Activated naive CD4-positive, alpha-beta T cell treated with anti-CD3 and anti-CD28 coated beads, Interleukin-2, amount 10 ng/mL, durations not matched to agents 7 days and 5 days (primary cell): ENCODE data around the gene CGB1.
"Not testable (repeated sequence)": the region's sequence is repeated elsewhere in the genome, so short reads cannot be mapped to it uniquely, and the experiment has no call there.

Experiments
- CTCF ChIA-PET: fragments of 350-600 bp; sonication (Branson Sonifier 250); formaldehyde crosslinking; loops from one replicate; lab custom pipeline; 2021; ENCODE audit warnings: antibody characterized with exemption; lab: Charles Lee
- DNase-seq: peaks from one replicate; pipeline ENCODE4 v3.0.0-alpha.2; 2020
- H3K27ac Mint-ChIP-seq: one replicate; pipeline ENCODE4 v1.8.0; 2021; ENCODE audit warnings: mild to moderate bottlenecking, moderate library complexity, mixed read lengths
- H3K27me3 Mint-ChIP-seq: one replicate; pipeline ENCODE4 v1.8.0; 2021; ENCODE audit warnings: mild to moderate bottlenecking, mixed read lengths
- H3K36me3 Mint-ChIP-seq: one replicate; pipeline ENCODE4 v1.8.0; 2021; ENCODE audit warnings: mixed read lengths
- H3K4me1 Mint-ChIP-seq: one replicate; pipeline ENCODE4 v1.8.0; 2021; ENCODE audit warnings: mixed read lengths
- H3K4me3 Mint-ChIP-seq: one replicate; pipeline ENCODE4 v1.8.0; 2021; ENCODE audit warnings: mild to moderate bottlenecking, moderate library complexity, mixed read lengths
- H3K9me3 Mint-ChIP-seq: one replicate; pipeline ENCODE4 v1.8.0; 2021; ENCODE audit warnings: mixed read lengths

The CGB1 gene

DNA sequence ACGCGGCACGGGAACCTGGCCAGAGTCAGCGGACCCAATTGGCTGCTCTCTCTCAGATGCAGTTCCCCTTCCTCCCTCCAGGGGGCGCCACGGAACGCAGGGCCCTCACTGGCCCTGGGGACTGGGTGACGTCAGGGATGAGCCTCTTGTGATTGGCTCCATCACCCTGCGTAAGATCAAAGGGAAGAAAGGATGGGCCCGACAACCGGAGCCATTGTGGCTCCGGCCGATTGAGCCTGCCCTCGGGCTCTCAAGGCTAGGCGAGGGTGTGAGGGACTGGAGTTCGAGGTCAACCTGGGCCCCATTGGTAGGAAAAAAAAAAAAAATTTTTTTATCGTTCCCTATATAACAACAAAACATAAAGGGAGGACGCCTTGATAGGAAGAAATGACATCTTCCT is at the start of gene CGB1:
TSS of gene CGB1 (minus strand) at position 81 of the 400 bp plus-strand sequence. CDS start 184 bp downstream, outside the sequence.
- H3K4me3 Mint-ChIP-seq, H3K36me3 Mint-ChIP-seq, H3K4me1 Mint-ChIP-seq, CTCF ChIA-PET, H3K9me3 Mint-ChIP-seq: not testable (repeated sequence)
- peak; percentile 65 for DNase-seq
- peaks cover 15% of the 10 kb centered on the region for H3K27me3 Mint-ChIP-seq
- H3K27ac Mint-ChIP-seq = peak within 1 kb of the TSS; percentile 76

DNA sequence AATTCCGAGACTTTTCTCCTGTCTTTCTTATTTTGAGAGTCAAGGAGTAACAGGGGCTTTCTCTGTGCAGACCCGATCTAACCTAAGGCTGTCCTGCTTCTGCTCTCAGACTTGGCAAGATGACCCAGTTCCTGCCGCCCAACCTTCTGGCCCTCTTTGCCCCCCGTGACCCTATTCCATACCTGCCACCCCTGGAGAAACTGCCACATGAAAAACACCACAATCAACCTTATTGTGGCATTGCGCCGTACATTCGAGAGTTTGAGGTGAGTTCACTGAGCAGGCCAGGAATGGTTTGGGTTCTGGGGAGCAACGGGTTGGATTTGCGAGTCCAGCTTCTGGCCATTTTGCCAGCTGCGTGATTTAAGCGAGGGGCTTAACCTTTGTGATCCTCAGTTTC is 49.6 kb upstream of the CGB1 start:
- H3K9me3 Mint-ChIP-seq = no peaks in the 10 kb centered on the region
- H3K36me3 Mint-ChIP-seq = peaks cover 25% of the 10 kb centered on the region
- peaks cover 11% of the 10 kb centered on the region for H3K27me3 Mint-ChIP-seq
- H3K4me3 Mint-ChIP-seq = peak overlapping the region; percentile 96
- CTCF ChIA-PET = interaction anchor here (1.2 to 1.9 kb wide), 3 partner anchors 12 to 28 kb away, joined by 3 to 9 read pairs (median 4); partner anchors contain the start of gene LIN7B
- H3K27ac Mint-ChIP-seq = peak overlapping the region; percentile 83
- H3K4me1 Mint-ChIP-seq = peaks cover 41% of the 10 kb centered on the region
- no peak for DNase-seq

DNA sequence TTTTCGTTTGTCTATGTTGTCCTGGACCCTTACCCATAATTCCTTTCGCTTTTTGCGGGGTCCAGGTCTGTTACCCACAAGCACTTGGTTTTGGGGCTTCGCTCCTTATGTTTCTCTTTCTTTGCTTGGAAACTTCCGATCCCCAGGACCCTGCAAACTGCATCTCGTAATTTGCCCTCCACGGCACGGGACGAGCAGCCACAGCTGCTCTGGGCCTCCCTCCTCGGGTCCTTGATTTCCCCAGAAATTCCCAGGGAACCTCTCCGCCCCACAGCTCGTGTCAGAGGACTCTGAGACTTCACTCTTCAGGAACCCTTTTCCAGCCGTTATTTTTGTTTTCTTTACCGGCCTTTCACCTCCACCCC is 49.2 kb upstream of the CGB1 start:
- peaks cover 24% of the 10 kb centered on the region for H3K36me3 Mint-ChIP-seq
- no peaks in the 10 kb centered on the region for H3K9me3 Mint-ChIP-seq
- DNase-seq = no peak
- H3K4me3 Mint-ChIP-seq = peak overlapping the region; percentile 96
- H3K4me1 Mint-ChIP-seq = peaks cover 40% of the 10 kb centered on the region
- H3K27me3 Mint-ChIP-seq = peaks cover 11% of the 10 kb centered on the region
- H3K27ac Mint-ChIP-seq = peak overlapping the region; percentile 83
- CTCF ChIA-PET = interaction anchor here (1.9 kb wide), 1 partner anchor 12 kb away, joined by 9 read pairs; no protein-coding TSS in a partner anchor

DNA sequence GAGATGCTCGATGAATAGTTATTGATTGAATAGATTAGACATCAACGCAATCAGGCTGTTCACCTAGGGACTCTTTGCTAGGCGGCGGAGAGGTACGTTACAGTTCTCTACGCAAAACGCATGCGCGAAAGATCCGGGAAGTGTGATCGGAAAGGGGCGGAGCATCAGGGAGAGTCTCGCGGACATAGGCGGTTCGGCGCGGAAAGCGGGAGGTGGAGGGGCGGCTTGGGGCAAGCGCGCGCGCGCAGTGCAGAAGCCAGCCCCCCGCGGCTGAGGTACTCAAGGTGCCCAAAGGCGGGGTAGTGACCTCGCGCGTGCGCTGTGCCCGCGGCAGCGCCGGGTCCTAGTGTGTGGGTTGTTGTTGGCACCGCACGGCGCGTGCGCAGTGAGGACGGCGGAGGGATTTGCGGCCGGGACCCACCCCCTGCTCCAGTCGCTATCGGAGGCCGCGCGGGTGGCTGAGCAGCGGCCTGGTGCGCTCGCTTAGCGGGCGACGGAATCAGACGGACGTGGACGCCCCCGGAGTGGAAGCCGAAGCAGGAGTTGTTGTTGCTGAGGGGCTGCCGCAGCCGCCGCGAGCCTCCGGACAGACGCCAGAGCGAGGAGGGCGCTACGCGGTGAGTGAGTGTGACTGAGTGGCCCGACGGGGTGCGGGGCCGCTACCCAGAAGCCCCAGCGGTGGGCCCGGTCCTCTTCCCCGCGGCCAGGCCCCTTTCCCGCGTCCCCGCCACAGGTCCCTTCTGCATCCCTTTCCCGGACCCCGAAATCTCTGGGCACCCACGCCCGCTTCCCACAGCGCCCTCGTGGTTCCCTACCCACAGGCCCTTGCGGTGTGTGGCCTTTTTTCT is 48.5 kb upstream of the CGB1 start, which contains the start of gene SNRNP70:
TSS of gene SNRNP70 (plus strand) at position 432 of the 848 bp plus-strand sequence. CDS start 964 bp downstream, outside the sequence.
- CTCF ChIA-PET = no interaction called here
- H3K4me3 Mint-ChIP-seq = peak within 1 kb of the TSS; percentile 96
- peaks cover 15% of the 10 kb centered on the region for H3K27me3 Mint-ChIP-seq

DNA sequence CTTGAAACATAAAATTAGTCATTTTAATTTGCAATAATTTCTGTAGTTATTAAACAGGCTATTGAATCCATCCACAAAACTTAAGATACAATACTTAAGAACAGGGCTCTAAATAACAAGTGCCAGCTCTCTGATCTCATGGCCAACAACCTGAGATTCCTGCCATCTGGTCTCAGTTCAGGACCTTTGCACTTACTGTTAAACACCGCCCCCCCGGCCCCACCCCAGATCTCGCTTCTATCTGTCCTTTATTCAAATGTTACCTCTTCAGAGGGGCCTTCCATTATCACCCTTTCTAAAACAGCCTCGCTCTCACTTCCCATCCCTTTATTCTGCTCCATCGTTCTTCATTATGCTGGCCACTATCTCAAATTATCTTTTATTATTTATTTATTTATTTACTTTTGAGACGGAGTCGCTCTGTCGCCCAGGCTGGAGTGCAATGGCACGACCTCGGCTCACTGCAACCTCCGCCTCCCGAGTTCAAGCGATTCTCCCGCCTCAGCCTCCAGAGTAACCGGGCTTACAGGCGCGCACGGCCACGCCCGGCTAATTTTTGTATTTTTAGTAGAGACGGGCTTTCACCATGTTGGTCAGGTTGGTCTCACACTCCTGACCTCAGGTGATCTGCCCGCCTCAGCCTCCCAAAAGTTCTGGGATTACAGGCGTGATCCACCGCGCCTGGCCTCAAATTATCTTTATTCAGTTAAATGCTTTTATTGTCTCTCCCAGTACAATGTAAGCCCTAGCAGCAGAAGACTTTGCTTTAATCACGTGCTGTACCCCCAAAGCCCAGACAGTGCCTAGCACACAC is 47.7 kb upstream of the CGB1 start:
- DNase-seq = no peak
- Mint-ChIP-seq H3K27me3 (peaks cover 15% of the 10 kb centered on the region), H3K27ac (peak overlapping the region; percentile 83), H3K4me3 (peak overlapping the region; percentile 96), H3K36me3 (peaks cover 19% of the 10 kb centered on the region), H3K4me1 (peaks cover 33% of the 10 kb centered on the region), H3K9me3 (no peaks in the 10 kb centered on the region)
- CTCF ChIA-PET = no interaction called here

More for the DNA sequence above, 48.5 kb upstream of the CGB1 start, which contains the start of gene SNRNP70:
- peak; percentile 99 for DNase-seq
- Mint-ChIP-seq H3K4me1 (peaks cover 37% of the 10 kb centered on the region), H3K36me3 (peaks cover 21% of the 10 kb centered on the region), H3K27ac (peak within 1 kb of the TSS; percentile 83), H3K9me3 (no peaks in the 10 kb centered on the region)

DNA sequence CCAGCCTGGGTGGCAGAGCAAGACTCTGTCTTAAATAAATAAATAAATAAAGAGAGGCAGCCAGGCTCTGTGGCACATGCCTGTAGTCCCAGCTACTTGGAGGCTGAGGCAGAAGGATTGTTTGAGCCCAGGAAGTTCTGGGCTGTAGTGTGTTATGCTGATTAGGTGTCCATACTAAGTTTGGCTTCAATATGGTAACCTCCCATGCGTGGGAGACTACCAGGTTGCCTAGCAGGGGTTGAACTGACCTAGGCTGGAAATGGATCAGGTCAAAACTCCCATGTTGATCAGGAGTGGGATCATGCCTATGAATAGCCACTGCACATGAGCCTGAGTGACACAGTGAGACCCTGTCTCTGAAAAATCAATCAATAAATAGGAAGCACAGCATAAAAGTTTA is 44.6 kb upstream of the CGB1 start:
- CTCF ChIA-PET = no interaction called here
- Mint-ChIP-seq H3K36me3 (peaks cover 5% of the 10 kb centered on the region), H3K27me3 (peaks cover 24% of the 10 kb centered on the region), H3K27ac (no peak overlapping the region), H3K9me3 (no peaks in the 10 kb centered on the region), H3K4me1 (peaks cover 11% of the 10 kb centered on the region), H3K4me3 (no peak overlapping the region)
- no peak for DNase-seq

DNA sequence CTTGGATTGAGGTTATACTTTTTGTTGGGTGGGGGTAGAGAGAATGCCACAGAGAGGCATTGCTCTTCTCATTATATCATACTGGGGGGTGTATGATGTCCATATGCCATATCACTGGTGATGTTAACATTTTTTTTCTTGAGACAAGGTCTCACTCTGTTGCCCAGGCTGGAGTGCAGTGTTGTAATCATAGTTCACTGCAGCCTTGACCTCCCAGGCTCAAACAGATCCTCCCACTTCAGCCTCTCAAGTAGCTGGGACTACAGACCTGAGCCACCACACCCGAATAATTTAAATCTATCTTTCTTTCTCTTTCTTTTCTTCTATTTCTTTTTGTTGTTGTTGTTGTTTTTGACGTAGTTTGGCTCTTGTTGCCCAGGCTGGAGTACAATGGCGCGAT is 43.7 kb upstream of the CGB1 start:
- H3K36me3 Mint-ChIP-seq = no peaks in the 10 kb centered on the region
- H3K4me3 Mint-ChIP-seq = no peak overlapping the region
- peaks cover 7% of the 10 kb centered on the region for H3K4me1 Mint-ChIP-seq
- DNase-seq = no peak
- peaks cover 32% of the 10 kb centered on the region for H3K27me3 Mint-ChIP-seq
- no peak overlapping the region for H3K27ac Mint-ChIP-seq
- CTCF ChIA-PET = interaction anchor here (0.7 kb wide), 1 partner anchor 17 kb away, joined by 4 read pairs; no protein-coding TSS in a partner anchor
- no peaks in the 10 kb centered on the region for H3K9me3 Mint-ChIP-seq

DNA sequence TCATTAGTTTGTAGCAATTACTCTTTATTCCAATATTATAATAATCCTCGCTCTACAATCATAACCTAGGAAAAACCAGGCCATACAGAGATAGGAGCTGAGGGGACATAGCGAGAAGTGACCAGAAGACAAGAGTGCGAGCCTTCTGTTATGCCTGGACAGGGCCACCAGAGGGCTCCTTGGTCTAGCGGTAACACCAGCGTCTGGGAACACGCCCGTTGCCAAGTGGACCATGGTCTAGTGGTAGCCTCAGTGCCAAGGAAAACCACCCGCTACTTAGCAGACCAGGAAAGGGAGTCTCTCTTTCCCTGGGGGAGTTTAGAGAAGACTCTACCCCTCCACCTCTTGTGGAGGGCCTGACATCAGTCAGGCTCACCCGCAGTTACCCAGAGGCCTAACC is 38.2 kb upstream of the CGB1 start:
- H3K27me3 Mint-ChIP-seq = peaks cover 70% of the 10 kb centered on the region
- DNase-seq = peak; percentile 40
- H3K27ac Mint-ChIP-seq, H3K9me3 Mint-ChIP-seq, H3K4me3 Mint-ChIP-seq, H3K36me3 Mint-ChIP-seq: not testable (repeated sequence)
- H3K4me1 Mint-ChIP-seq = peaks cover 15% of the 10 kb centered on the region
- CTCF ChIA-PET = interaction anchor here (0.6 to 2.3 kb wide), 6 partner anchors 8 to 298 kb away, joined by 3 to 7 read pairs (median 4); no protein-coding TSS in a partner anchor

DNA sequence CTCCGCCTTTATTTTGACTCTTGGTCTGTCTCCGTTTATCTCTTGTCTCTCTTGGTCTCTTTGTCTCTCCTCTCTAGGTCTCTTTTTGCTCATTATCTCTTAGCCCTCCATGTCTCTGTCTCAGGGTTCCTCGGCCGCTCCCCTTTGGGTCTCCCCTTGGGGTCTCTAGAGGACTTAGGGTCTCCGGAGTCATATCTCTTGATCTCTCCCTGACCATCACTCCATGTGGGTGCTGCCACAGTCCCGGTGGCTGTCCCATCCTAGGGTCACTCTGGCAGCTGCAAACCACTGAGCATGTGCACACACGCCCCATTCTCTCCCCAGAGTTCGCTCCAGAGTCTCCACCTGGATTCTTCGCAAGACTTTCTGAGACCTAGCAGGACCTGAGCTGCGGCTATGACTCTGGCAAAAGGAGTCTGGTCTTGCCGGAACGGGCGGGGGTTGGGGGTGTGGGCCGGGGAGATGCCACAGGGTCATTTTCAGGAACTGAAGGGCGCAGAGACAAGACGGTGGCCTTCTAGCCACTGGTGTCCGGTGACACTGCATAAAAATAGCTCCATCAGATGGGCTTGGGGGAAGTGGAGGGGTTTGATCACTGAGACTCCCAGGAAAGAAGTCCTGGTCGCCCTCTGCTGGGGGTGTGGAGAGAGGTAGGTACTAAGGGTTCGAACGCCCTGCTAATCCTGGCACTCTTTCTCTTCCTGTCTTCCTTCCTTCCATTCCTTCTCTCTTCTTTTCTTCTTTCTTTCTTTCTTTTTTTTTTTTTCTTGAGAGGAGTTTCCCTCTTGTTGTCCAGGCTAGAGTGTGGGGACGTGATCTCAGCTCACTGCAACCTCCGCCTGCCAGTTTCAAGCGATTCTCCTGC is 37.1 kb upstream of the CGB1 start:
- peak overlapping the region; percentile 62 for H3K27ac Mint-ChIP-seq
- H3K4me3 Mint-ChIP-seq = peak overlapping the region; percentile 21

DNA sequence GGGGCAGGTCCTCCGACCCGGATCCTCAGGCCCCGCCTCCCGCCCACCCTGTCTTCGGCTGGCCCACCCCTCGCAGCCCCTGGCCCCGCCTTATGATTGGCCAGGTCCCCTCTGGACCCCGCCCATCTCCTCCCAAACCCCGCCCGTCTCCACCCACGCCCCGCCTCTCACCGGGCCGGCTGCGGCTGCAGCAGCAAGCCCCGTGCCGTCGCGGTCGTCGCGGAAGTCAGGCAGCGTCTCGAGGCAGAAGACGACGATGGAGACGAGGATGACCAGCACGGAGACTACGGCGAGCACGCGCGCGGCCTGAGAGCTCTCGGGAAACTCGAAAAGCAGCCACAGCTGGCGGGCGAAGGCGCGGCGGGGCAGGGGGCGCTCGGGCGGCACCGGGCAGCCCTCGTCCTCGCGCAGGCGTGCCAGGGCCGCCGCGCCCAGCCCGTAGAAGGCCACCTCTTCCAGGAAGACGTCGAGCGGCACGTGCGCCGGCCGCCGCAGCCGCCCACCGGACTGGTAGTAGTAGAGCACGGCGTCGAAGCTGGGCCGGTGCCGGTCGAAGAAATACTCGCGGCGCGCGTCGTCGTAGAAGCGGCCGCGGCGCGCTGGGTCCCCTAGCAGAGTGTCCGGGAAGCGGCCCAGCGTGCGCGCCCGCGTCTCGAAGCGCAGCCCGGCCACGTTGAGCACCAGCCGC is 35.3 kb upstream of the CGB1 start:
- DNase-seq = peak; percentile 49
- Mint-ChIP-seq H3K4me3 (no peak overlapping the region), H3K4me1 (peaks cover 15% of the 10 kb centered on the region), H3K27ac (no peak overlapping the region), H3K36me3 (peaks cover 5% of the 10 kb centered on the region), H3K27me3 (peaks cover 92% of the 10 kb centered on the region), H3K9me3 (no peaks in the 10 kb centered on the region)
- CTCF ChIA-PET = no interaction called here

More for the DNA sequence above, 37.1 kb upstream of the CGB1 start:
- H3K9me3 Mint-ChIP-seq = no peaks in the 10 kb centered on the region
- H3K36me3 Mint-ChIP-seq = peaks cover 5% of the 10 kb centered on the region
- peaks cover 79% of the 10 kb centered on the region for H3K27me3 Mint-ChIP-seq
- peak; percentile 39 for DNase-seq
- H3K4me1 Mint-ChIP-seq = peaks cover 15% of the 10 kb centered on the region
- CTCF ChIA-PET = interaction anchor here (0.6 to 2.3 kb wide), 8 partner anchors 9 to 76 kb away, joined by 3 to 7 read pairs (median 3); no protein-coding TSS in a partner anchor

DNA sequence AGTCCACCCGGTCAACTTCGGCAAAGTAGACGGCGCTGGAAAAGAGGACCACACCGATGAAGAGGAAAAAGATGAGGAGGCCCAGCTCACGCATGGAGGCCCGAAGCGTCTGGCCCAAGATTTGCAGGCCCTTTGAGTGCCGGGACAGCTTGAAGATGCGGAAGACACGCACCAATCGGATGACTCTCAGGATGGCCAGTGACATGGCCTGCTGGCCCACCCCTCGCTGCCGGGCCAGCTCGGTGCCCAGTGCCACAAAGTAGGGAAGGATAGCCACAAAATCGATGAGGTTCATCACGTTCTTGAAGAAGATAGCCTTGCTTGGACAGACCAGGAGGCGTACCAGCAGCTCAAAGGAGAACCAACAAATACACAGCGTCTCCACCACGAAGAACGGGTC is 33.7 kb upstream of the CGB1 start:
- Mint-ChIP-seq H3K27me3 (peaks cover 95% of the 10 kb centered on the region), H3K27ac (no peak overlapping the region)

DNA sequence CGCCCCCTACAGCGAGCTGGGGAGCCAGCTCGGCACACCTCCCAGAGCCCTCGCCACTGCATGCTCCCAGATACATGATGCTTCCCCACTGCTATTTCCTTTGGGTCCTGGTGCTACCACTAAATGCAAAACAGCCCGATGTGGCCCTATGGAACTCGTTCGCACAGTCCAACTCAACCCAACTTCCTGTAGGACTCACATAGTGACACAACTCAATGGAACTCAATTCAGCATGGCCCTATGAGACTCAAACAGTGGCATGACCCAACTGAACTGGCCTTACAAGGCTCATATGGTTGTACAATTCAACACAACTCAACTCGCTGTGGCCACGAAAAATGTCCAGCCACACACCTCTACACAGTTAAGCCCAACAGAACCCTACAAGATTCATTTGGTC is 32.3 kb upstream of the CGB1 start:
- no peak for DNase-seq
- Mint-ChIP-seq H3K4me1 (peaks cover 15% of the 10 kb centered on the region), H3K36me3 (peaks cover 5% of the 10 kb centered on the region), H3K4me3 (no peak overlapping the region), H3K9me3 (no peaks in the 10 kb centered on the region), H3K27me3 (peaks cover 96% of the 10 kb centered on the region), H3K27ac (no peak overlapping the region)
- CTCF ChIA-PET = interaction anchor here (1.8 kb wide), 1 partner anchor 130 kb away, joined by 7 read pairs; no protein-coding TSS in a partner anchor

More for the DNA sequence above, 33.7 kb upstream of the CGB1 start:
- Mint-ChIP-seq H3K4me1 (peaks cover 15% of the 10 kb centered on the region), H3K36me3 (peaks cover 5% of the 10 kb centered on the region), H3K9me3 (no peaks in the 10 kb centered on the region), H3K4me3 (no peak overlapping the region)
- DNase-seq = no peak
- CTCF ChIA-PET = interaction anchor here (0.9 to 1.3 kb wide), 2 partner anchors 28 to 156 kb away, joined by 3 read pairs; no protein-coding TSS in a partner anchor

DNA sequence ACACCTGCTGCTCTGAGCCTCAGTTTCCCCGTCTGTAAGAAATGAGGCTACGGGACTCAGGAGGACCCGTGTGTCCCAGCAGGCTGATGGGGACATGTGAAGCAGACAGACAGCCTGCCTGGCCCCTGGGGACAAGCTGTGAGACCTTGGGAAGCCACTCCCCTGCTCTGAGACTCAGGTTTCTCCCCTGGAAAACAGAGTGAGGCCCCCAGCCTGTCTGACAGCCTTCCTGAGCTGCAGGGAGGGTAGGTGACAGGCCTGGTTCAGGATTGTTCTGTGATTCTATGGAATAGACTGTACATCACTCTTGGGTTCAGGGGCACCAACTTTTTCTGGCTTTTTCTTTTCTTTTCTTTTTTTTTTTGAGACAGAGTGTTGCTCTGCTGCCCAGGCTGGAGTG is 30.9 kb upstream of the CGB1 start:
- Mint-ChIP-seq H3K27ac (no peak overlapping the region), H3K36me3 (no peaks in the 10 kb centered on the region), H3K4me3 (no peak overlapping the region), H3K9me3 (no peaks in the 10 kb centered on the region), H3K4me1 (peaks cover 6% of the 10 kb centered on the region), H3K27me3 (peaks cover 96% of the 10 kb centered on the region)
- no peak for DNase-seq
- CTCF ChIA-PET = no interaction called here
